Liver (tissue), 3 donors: ENCODE measurements around the gene POGK.

ENCODE experiments used
- CTCF ChIP-seq: fragments of 150-350 bp; IDR thresholded peaks from 2 replicates; pipeline ENCODE4 v1.5.1; 2017; ENCODE audit warnings: improper control_type of control experiment, low read depth, low read length; ENCODE audit not compliant: missing input control
- EGR1 ChIP-seq, 2 donors: IDR thresholded peaks; 2 replicates each; pipeline ENCODE4 v1.6.1; 2016 to 2018; ENCODE audit warnings: antibody characterized with exemption in 2 of 2, low read depth in 2 of 2
- FOXA1 ChIP-seq: IDR thresholded peaks from 2 replicates; pipeline ENCODE4 v1.6.1; 2016; ENCODE audit warnings: antibody characterized with exemption
- GABPA ChIP-seq, 2 donors: IDR thresholded peaks in 1 of 2; conservative IDR thresholded peaks in 1 of 2; 2 replicates each; pipeline ENCODE4 v1.6.1; 2016; ENCODE audit warnings: antibody characterized with exemption in 2 of 2, mild to moderate bottlenecking in 1 of 2, moderate library complexity in 1 of 2
- HNF4G ChIP-seq: IDR thresholded peaks from 2 replicates; pipeline ENCODE4 v1.6.1; 2016; ENCODE audit warnings: antibody characterized with exemption
- JUND ChIP-seq, 2 donors: IDR thresholded peaks; 2 replicates each; pipeline ENCODE4 v1.6.1; 2016; ENCODE audit warnings: antibody characterized with exemption in 2 of 2
- REST ChIP-seq: IDR thresholded peaks from 2 replicates; pipeline ENCODE4 v1.6.1; 2016; ENCODE audit warnings: antibody characterized with exemption, mild to moderate bottlenecking
- TAF1 ChIP-seq: conservative IDR thresholded peaks from 2 replicates; pipeline ENCODE4 v1.6.1; 2016; ENCODE audit warnings: antibody characterized with exemption, mild to moderate bottlenecking
- ZBTB33 ChIP-seq: IDR thresholded peaks from 2 replicates; pipeline ENCODE4 v1.6.1; 2016; ENCODE audit warnings: antibody characterized with exemption
- donor health status: healthy.
- donor health status: healthy.

- TF ChIP-seq FOXA1: no peak
- TF ChIP-seq CTCF: no peak
- TF ChIP-seq GABPA (IDR thresholded peaks at IDR 0.05 in 1 of 2, conservative IDR thresholded peaks at IDR 0.05 in 1 of 2): no peak
- no peak for TF ChIP-seq TAF1
- TF ChIP-seq REST: no peak
- no peak for TF ChIP-seq HNF4G
- no peak for TF ChIP-seq EGR1 (IDR thresholded peaks at IDR 0.05; ENCODE audit: low read depth in 2 of 2)
- no peak for TF ChIP-seq JUND (IDR thresholded peaks at IDR 0.05)
- TF ChIP-seq ZBTB33: no peak
These were observed 45.7 kb downstream of the POGK start for GRCh38 chr1:166884971-166885370.
